SU-DHL-6 (cell line): ENCODE measurements around the gene ZNF563.
"Not testable (repeated sequence)": the region's sequence is repeated elsewhere in the genome, so short reads cannot be mapped to it uniquely, and the experiment has no call there.

ENCODE experiments used
- H2AFZ ChIP-seq: fragments of 200-600 bp; sonication (generic); 2 replicates; pipeline ENCODE4 v1.6.1; 2014; ENCODE audit warnings: low read depth, mild to moderate bottlenecking, moderate library complexity, mixed read lengths, antibody characterized with exemption, low read length; ENCODE audit not compliant: severe bottlenecking
- H3F3A ChIP-seq: fragments of 200-600 bp; shearing (Covaris generic); 2 replicates; pipeline ENCODE4 v1.6.0; 2016; ENCODE audit warnings: antibody characterized with exemption, mild to moderate bottlenecking; ENCODE audit not compliant: insufficient read depth
- H3K27ac ChIP-seq: fragments of 200-600 bp; sonication (generic); 2 replicates; pipeline ENCODE4 v1.5.1; 2016; ENCODE audit warnings: low read depth, mild to moderate bottlenecking, low read length, moderate library complexity, mixed read lengths
- H3K27me3 ChIP-seq: fragments of 200-600 bp; sonication (generic), shearing (Covaris generic); 2 replicates; pipeline ENCODE4 v1.6.0; 2014; ENCODE audit warnings: mild to moderate bottlenecking, low read length
- H3K36me3 ChIP-seq: fragments of 200-600 bp; sonication (generic); 2 replicates; pipeline ENCODE4 v1.6.1; 2014; ENCODE audit warnings: mild to moderate bottlenecking, low read length, mixed read lengths
- H3K4me2 ChIP-seq: fragments of 300-600, 200-600 bp; shearing (Covaris generic), sonication (generic); 2 replicates; pipeline ENCODE4 v1.6.0; 2014; ENCODE audit warnings: low read length, low read depth, mild to moderate bottlenecking; ENCODE audit not compliant: poor library complexity, severe bottlenecking
- H3K4me3 ChIP-seq: fragments of 200-600 bp; sonication (generic); 2 replicates; pipeline ENCODE4 v1.5.1; 2014; ENCODE audit warnings: antibody characterized with exemption, low read length, mild to moderate bottlenecking, mixed read lengths; ENCODE audit not compliant: insufficient read depth, poor library complexity, severe bottlenecking
- H3K79me2 ChIP-seq: fragments of 200-600 bp; sonication (generic); 2 replicates; pipeline ENCODE4 v1.6.1; 2014; ENCODE audit warnings: mild to moderate bottlenecking, low read length, moderate library complexity; ENCODE audit not compliant: insufficient read depth
- H3K9ac ChIP-seq: fragments of 200-600 bp; sonication (generic); 2 replicates; pipeline ENCODE4 v1.7.0; 2014; ENCODE audit warnings: mild to moderate bottlenecking, low read length
- H3K9me2 ChIP-seq: fragments of 200-600 bp; sonication (generic); replicated peaks from 2 replicates; pipeline ENCODE4 v1.6.1; 2014; ENCODE audit warnings: low read length; ENCODE audit not compliant: insufficient read depth
- H3K9me3 ChIP-seq: fragments of 200-600 bp; sonication (generic); 2 replicates; pipeline ENCODE4 v1.6.1; 2014; ENCODE audit warnings: low read length, mixed read lengths; ENCODE audit not compliant: insufficient read depth
- H4K20me1 ChIP-seq: fragments of 200-600 bp; sonication (generic); 2 replicates; pipeline ENCODE4 v1.6.1; 2014; ENCODE audit warnings: low read depth, mild to moderate bottlenecking, antibody characterized with exemption, low read length, moderate library complexity, mixed read lengths
- EZH2phosphoT487 ChIP-seq: fragments of 200-600 bp; sonication (generic), shearing (Covaris generic); conservative IDR thresholded peaks from 2 replicates; pipeline ENCODE4 v1.6.1; 2018; ENCODE audit warnings: mild to moderate bottlenecking, antibody characterized with exemption, low read length, moderate library complexity, mixed read lengths
- TF ChIP-seq, protein P1 (sequence below): fragments of 200-600 bp; sonication (generic); IDR thresholded peaks from one replicate; pipeline ENCODE4 v1.5.1; 2017; ENCODE audit warnings: antibody characterized with exemption, mild to moderate bottlenecking, low read length, moderate library complexity; ENCODE audit not compliant: insufficient read depth, poor library complexity, severe bottlenecking

ZNF563 gene

DNA sequence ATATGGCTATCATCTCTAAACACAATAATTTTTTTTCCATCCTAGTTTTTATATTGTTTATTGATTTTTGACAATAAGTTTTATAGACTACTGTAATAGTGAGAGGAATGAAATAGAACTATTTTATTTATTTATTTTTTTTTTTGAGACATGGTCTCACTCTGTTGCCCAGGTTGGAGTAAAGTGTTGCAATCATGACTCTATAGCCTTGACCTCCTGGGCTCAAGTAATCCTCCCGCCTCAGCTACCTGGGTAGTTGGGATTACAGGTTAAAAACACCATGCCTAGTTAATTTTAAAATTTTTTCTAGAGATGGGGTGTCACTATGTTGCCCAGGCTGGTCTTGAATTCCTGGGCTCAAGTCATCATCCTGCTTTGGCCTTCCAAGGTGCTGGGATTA lies 40.6 kb upstream of the ZNF563 start:
- Histone ChIP-seq H2AFZ (no peak overlapping the region), H3K9me3 (peaks cover 8% of the 10 kb centered on the region; the same call in 1 of the 2 replicates), H3K4me2 (no peak overlapping the region), H3F3A (no peaks in the 10 kb centered on the region), H4K20me1 (no peaks in the 10 kb centered on the region), H3K9ac (no peak overlapping the region), H3K4me3 (no peak overlapping the region), H3K27ac (no peak overlapping the region), H3K9me2 (no peaks in the 10 kb centered on the region), H3K36me3 (peaks cover 4% of the 10 kb centered on the region; the same call in 1 of the 2 replicates), H3K27me3 (no peaks in the 10 kb centered on the region), H3K79me2 (no peaks in the 10 kb centered on the region)
- TF ChIP-seq EZH2phosphoT487 = no peak
- TF ChIP-seq, protein P1, sequence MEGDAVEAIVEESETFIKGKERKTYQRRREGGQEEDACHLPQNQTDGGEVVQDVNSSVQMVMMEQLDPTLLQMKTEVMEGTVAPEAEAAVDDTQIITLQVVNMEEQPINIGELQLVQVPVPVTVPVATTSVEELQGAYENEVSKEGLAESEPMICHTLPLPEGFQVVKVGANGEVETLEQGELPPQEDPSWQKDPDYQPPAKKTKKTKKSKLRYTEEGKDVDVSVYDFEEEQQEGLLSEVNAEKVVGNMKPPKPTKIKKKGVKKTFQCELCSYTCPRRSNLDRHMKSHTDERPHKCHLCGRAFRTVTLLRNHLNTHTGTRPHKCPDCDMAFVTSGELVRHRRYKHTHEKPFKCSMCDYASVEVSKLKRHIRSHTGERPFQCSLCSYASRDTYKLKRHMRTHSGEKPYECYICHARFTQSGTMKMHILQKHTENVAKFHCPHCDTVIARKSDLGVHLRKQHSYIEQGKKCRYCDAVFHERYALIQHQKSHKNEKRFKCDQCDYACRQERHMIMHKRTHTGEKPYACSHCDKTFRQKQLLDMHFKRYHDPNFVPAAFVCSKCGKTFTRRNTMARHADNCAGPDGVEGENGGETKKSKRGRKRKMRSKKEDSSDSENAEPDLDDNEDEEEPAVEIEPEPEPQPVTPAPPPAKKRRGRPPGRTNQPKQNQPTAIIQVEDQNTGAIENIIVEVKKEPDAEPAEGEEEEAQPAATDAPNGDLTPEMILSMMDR = no peak

GRCh38 chr19:12365236-12366162 lies 32.1 kb upstream of the ZNF563 start, which contains the start of gene ZNF442:
ZNF442 (minus strand) TSS chr19:12365683; CDS start chr19:12363631, 2,052 bp downstream.
- peak within 1 kb of the TSS; percentile 87 for H2AFZ ChIP-seq

GRCh38 chr19:12364391-12365235 lies 31.2 kb upstream of the ZNF563 start:
- H3K79me2 ChIP-seq = no peaks in the 10 kb centered on the region; the same call in 1 of the 2 replicates
- H3K9me2 ChIP-seq = no peaks in the 10 kb centered on the region
- peak overlapping the region; percentile 72 for H3K4me2 ChIP-seq
- no peaks in the 10 kb centered on the region; the same call in 1 of the 2 replicates for H3K9me3 ChIP-seq
- no peak overlapping the region for H3K27ac ChIP-seq
- H2AFZ ChIP-seq = peak overlapping the region; percentile 87
- H3K36me3 ChIP-seq = no peaks in the 10 kb centered on the region
- H3K4me3 ChIP-seq = peak overlapping the region; percentile 84
- peaks cover 4% of the 10 kb centered on the region; the same call in 1 of the 2 replicates for H3F3A ChIP-seq
- no peaks in the 10 kb centered on the region for H4K20me1 ChIP-seq
- no peaks in the 10 kb centered on the region for H3K27me3 ChIP-seq
- TF ChIP-seq, protein P1 = no peak
- TF ChIP-seq EZH2phosphoT487 = no peak
- peak overlapping the region; percentile 78 for H3K9ac ChIP-seq

More at GRCh38 chr19:12365236-12366162, 32.1 kb upstream of the ZNF563 start, which contains the start of gene ZNF442:
- no peaks in the 10 kb centered on the region for H3K27me3 ChIP-seq
- no peaks in the 10 kb centered on the region for H3K9me2 ChIP-seq
- H3F3A ChIP-seq = peaks cover 4% of the 10 kb centered on the region; the same call in 1 of the 2 replicates
- H3K36me3 ChIP-seq = no peaks in the 10 kb centered on the region
- H3K4me2 ChIP-seq = peak within 1 kb of the TSS; percentile 72
- H4K20me1 ChIP-seq = no peaks in the 10 kb centered on the region
- peak within 1 kb of the TSS; percentile 84 for H3K4me3 ChIP-seq
- no peaks in the 10 kb centered on the region; the same call in 1 of the 2 replicates for H3K9me3 ChIP-seq
- peak within 1 kb of the TSS; percentile 16 for H3K27ac ChIP-seq
- peak within 1 kb of the TSS; percentile 78 for H3K9ac ChIP-seq
- no peaks in the 10 kb centered on the region; the same call in 1 of the 2 replicates for H3K79me2 ChIP-seq
- TF ChIP-seq, protein P1 = no peak
- TF ChIP-seq EZH2phosphoT487 = no peak

DNA sequence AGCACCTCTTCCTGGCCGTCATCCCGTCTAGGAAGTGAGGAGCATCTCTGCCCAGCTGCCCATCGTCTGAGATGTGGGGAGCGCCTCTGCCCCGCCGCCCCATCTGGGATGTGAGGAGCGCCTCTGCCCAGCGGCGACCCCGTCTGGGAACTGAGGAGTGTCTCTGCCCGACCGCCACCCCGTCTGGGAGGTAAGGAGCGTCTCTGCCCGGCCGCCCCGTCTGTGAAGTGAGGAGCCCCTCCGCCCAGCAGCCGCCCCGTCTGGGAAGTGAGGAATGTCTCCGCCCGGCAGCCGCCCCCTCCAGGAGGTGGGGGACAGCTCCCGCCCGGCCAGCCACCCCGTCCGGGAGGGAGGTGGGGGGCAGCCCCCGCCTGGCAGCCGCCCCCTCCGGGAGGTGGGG lies 28.8 kb upstream of the ZNF563 start:
- H3K27ac ChIP-seq, H3K4me3 ChIP-seq, H3K9me2 ChIP-seq, H2AFZ ChIP-seq, H3K9me3 ChIP-seq, H3K27me3 ChIP-seq, H3K4me2 ChIP-seq, H3K79me2 ChIP-seq, H3F3A ChIP-seq, H3K9ac ChIP-seq, H4K20me1 ChIP-seq, H3K36me3 ChIP-seq: not testable (repeated sequence)
